Right atrium auricular region (tissue), 2 donors: Measurements from ENCODE around the gene ERG. TPM values are rescaled to one million over a fixed set of nuclear protein-coding genes. Genes with fewer than 3 reads are reported as not detected.

ENCODE experiments used
- DNase-seq: peaks from one replicate; pipeline ENCODE4 v3.0.0-alpha.2; 2019; ENCODE audit warnings: low spot score
- H3K27ac ChIP-seq, 2 donors: fragments of 200-600 bp; sonication (generic); 1 replicate in 1 of 2; 2 replicates in 1 of 2; pipeline ENCODE4 v1.5.1; 2016 to 2019
- H3K27me3 ChIP-seq, 2 donors: fragments of 200-600 bp; sonication (generic); one replicate each; pipeline versions ENCODE4 v1.5.1 to v1.6.0; 2017 to 2019
- H3K36me3 ChIP-seq: fragments of 200-600 bp; sonication (generic); one replicate; pipeline ENCODE4 v1.5.1; 2016
- H3K4me1 ChIP-seq, 2 donors: fragments of 200-600 bp; sonication (generic); one replicate each; pipeline versions ENCODE4 v1.5.1 to v1.6.0; 2017 to 2019
- H3K4me3 ChIP-seq, 2 donors: fragments of 200-600 bp; sonication (generic); 1 replicate in 1 of 2; 2 replicates in 1 of 2; pipeline ENCODE4 v1.5.1; 2017 to 2019; ENCODE audit warnings: mild to moderate bottlenecking in 1 of 2, moderate library complexity in 1 of 2
- H3K9me3 ChIP-seq, 2 donors: fragments of 200-600 bp; sonication (generic); one replicate each; pipeline ENCODE4 v1.5.1; 2019
- CTCF ChIP-seq, 2 donors: fragments of 200-600 bp; sonication (generic); IDR thresholded peaks; one replicate each; pipeline ENCODE4 v1.5.1; 2019; ENCODE audit warnings: antibody characterized with exemption in 2 of 2
- total RNA-seq, 2 donors: library from RNA; depleted of rRNA; stranded (reverse); fragments of >200 nt; gene quantifications; one replicate each; pipeline ENCODE4 v1.1.0, GENCODE V29; 2016

Gene ERG
- total RNA-seq, 2 donors from 2014 or later: 6.3 to 13.2 TPM

DNA sequence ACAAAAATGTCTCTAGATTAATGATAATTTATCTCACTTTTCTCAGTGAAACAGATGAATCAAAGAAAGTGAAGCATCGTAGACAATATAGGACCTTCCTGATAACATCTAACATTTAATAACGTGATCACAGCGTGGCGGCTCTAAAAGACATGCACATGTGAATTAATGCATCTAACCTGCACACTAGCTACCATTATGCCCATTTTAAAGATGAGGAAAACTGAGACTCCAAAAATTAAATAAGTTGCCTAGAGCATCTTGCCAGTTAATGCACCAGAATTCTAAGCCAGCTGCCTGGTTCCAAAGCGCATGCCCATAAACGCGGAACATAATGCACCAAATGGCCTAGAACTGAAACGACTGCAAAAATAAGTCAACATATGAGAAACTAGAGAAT lies 23.5 kb downstream of the ERG start:
- no peak for TF ChIP-seq CTCF (IDR thresholded peaks at IDR 0.05)
- DNase-seq: no peak
- Histone ChIP-seq H3K36me3 (no peaks in the 10 kb centered on the region), H3K9me3 (no peaks in the 10 kb centered on the region), H3K4me3 (no peak overlapping the region), H3K27me3 (no peaks in the 10 kb centered on the region), H3K27ac (no peak overlapping the region), H3K4me1 (peaks cover 0 to 38% of the 10 kb centered on the region in 2 donors)

- Histone ChIP-seq H3K27me3 (no peaks in the 10 kb centered on the region), H3K27ac (no peak overlapping the region), H3K4me3 (no peak overlapping the region), H3K4me1 (peaks cover 0 to 38% of the 10 kb centered on the region in 2 donors), H3K36me3 (no peaks in the 10 kb centered on the region), H3K9me3 (no peaks in the 10 kb centered on the region)
- DNase-seq: no peak
- TF ChIP-seq CTCF (IDR thresholded peaks at IDR 0.05): no peak
Measured at GRCh38 chr21:38474124-38474523, 24.2 kb downstream of the ERG start.

- Histone ChIP-seq H3K36me3 (no peaks in the 10 kb centered on the region), H3K4me3 (no peak overlapping the region), H3K4me1 (peaks cover 0 to 29% of the 10 kb centered on the region in 2 donors), H3K9me3 (no peaks in the 10 kb centered on the region), H3K27me3 (no peaks in the 10 kb centered on the region), H3K27ac (no peak overlapping the region)
- no peak for TF ChIP-seq CTCF (IDR thresholded peaks at IDR 0.05)
- DNase-seq: no peak
Measured at GRCh38 chr21:38472412-38473108, 25.7 kb downstream of the ERG start.

DNA sequence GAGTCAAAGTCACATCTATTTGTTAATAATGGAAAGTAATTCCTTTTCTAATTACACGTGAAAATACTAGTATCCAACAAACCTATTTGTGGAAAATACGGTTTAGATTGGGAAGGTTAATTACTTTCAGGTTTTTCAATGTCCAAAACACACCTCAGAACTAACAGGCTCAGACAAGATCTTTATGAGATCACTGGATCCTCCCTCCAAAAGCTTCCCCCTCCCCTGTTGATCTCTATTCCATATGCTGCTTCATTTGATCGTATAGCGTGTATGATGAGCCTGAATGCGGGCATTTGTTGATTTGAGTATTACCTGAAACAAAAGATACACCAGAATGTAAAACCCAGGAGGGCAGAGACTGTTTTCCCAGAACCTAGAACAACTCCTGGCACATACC lies 26.5 kb downstream of the ERG start:
- TF ChIP-seq CTCF (IDR thresholded peaks at IDR 0.05): no peak
- H3K4me1 ChIP-seq: peaks cover 0 to 22% of the 10 kb centered on the region in 2 donors
- no peak overlapping the region for H3K27ac ChIP-seq

DNA sequence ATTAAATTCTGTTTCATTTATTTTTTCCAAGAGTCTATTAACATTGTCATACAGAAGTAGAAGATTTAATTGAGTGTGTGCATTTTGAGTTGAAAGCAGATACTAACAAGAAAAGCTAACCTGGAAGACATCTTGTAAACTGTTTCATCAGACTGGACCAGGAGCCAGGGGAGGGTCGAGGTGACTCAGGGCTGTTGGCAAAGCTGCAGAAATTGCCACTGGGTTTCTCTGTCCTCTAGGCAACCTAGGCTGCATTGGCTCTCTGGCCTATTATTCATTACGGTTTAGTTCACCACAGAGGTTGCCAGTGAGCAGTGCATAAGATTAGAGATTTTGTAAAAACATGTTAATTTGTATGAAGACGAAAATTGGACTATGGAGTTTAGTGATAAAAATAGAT lies 27.5 kb downstream of the ERG start:
- Histone ChIP-seq H3K9me3 (no peaks in the 10 kb centered on the region), H3K27ac (no peak overlapping the region), H3K4me3 (no peak overlapping the region), H3K27me3 (no peaks in the 10 kb centered on the region), H3K36me3 (no peaks in the 10 kb centered on the region), H3K4me1 (peaks cover 0 to 15% of the 10 kb centered on the region in 2 donors)
- DNase-seq: no peak
- no peak for TF ChIP-seq CTCF (IDR thresholded peaks at IDR 0.05)

More for the DNA sequence above, 26.5 kb downstream of the ERG start:
- DNase-seq: no peak
- no peaks in the 10 kb centered on the region for H3K27me3 ChIP-seq
- no peaks in the 10 kb centered on the region for H3K36me3 ChIP-seq
- H3K9me3 ChIP-seq: no peaks in the 10 kb centered on the region
- H3K4me3 ChIP-seq: no peak overlapping the region

- Histone ChIP-seq H3K27me3 (no peaks in the 10 kb centered on the region), H3K27ac (no peak overlapping the region), H3K36me3 (no peaks in the 10 kb centered on the region), H3K4me3 (no peak overlapping the region), H3K9me3 (no peaks in the 10 kb centered on the region), H3K4me1 (peaks cover 0 to 15% of the 10 kb centered on the region in 2 donors)
- DNase-seq: no peak
- no peak for TF ChIP-seq CTCF (IDR thresholded peaks at IDR 0.05)
Measured at GRCh38 chr21:38469642-38470041, 28.6 kb downstream of the ERG start.
